IPS-20b (cell line): ENCODE data around the gene CDC45.

Source experiments
- H3K27ac ChIP-seq: one replicate; pipeline ENCODE4 v1.5.1; 2013; ENCODE audit warnings: low read length
- H3K27me3 ChIP-seq: 2 replicates; pipeline ENCODE4 v1.6.1; 2013; ENCODE audit warnings: mild to moderate bottlenecking, low read length, inconsistent platforms; ENCODE audit not compliant: insufficient read depth
- H3K36me3 ChIP-seq: 2 replicates; pipeline ENCODE4 v1.6.1; 2013; ENCODE audit warnings: low read depth, mild to moderate bottlenecking, inconsistent platforms, low read length, moderate library complexity; ENCODE audit not compliant: insufficient read depth
- H3K4me1 ChIP-seq: 2 replicates; pipeline ENCODE4 v1.6.1; 2013; ENCODE audit warnings: mild to moderate bottlenecking, control low read depth, inconsistent platforms, low read length, moderate library complexity; ENCODE audit not compliant: insufficient read depth
- H3K4me3 ChIP-seq: 2 replicates; pipeline ENCODE4 v1.5.1; 2013; ENCODE audit warnings: mild to moderate bottlenecking, low read length, inconsistent platforms
- H3K9ac ChIP-seq: 2 replicates; pipeline ENCODE4 v1.6.1; 2013; ENCODE audit warnings: low read depth, mild to moderate bottlenecking, inconsistent platforms, low read length, moderate library complexity
- H3K9me3 ChIP-seq: 2 replicates; pipeline ENCODE4 v1.6.1; 2013; ENCODE audit warnings: mild to moderate bottlenecking, low read depth, low read length, inconsistent platforms; ENCODE audit not compliant: insufficient read depth

CDC45 gene

GRCh38 chr22:19501897-19502447 lies 22.3 kb downstream of the CDC45 start:
- Histone ChIP-seq H3K4me1 (0 out of 2 replicates have a peak, but pooled peaks cover 3% of the 10 kb centered on the region), H3K9ac (no peak overlapping the region), H3K27ac (no peak overlapping the region), H3K36me3 (peaks cover 43% of the 10 kb centered on the region), H3K27me3 (no peaks in the 10 kb centered on the region), H3K4me3 (no peak overlapping the region), H3K9me3 (no peaks in the 10 kb centered on the region)

GRCh38 chr22:19503367-19503766 lies 23.6 kb downstream of the CDC45 start:
- Histone ChIP-seq H3K36me3 (peaks cover 43% of the 10 kb centered on the region), H3K27ac (no peak overlapping the region), H3K27me3 (no peaks in the 10 kb centered on the region), H3K9ac (no peak overlapping the region), H3K4me1 (0 out of 2 replicates have a peak, but pooled peaks cover 3% of the 10 kb centered on the region), H3K4me3 (no peak overlapping the region), H3K9me3 (no peaks in the 10 kb centered on the region)

- H3K4me3 ChIP-seq = no peak overlapping the region
- H3K9me3 ChIP-seq = no peaks in the 10 kb centered on the region
- no peaks in the 10 kb centered on the region for H3K27me3 ChIP-seq
- H3K27ac ChIP-seq = no peak overlapping the region
- H3K36me3 ChIP-seq = peaks cover 43% of the 10 kb centered on the region
- H3K9ac ChIP-seq = no peak overlapping the region
- H3K4me1 ChIP-seq = 0 out of 2 replicates have a peak, but pooled peaks cover 3% of the 10 kb centered on the region
Measured at GRCh38 chr22:19503869-19504268, 24.1 kb downstream of the CDC45 start.

- Histone ChIP-seq H3K9ac (no peak overlapping the region), H3K4me1 (0 out of 2 replicates have a peak, but pooled peaks cover 3% of the 10 kb centered on the region), H3K27me3 (no peaks in the 10 kb centered on the region), H3K4me3 (no peak overlapping the region), H3K27ac (no peak overlapping the region), H3K9me3 (no peaks in the 10 kb centered on the region), H3K36me3 (peaks cover 46% of the 10 kb centered on the region)
Measured at GRCh38 chr22:19504900-19505734, 25.4 kb downstream of the CDC45 start.

- no peak overlapping the region for H3K4me3 ChIP-seq
- H3K27ac ChIP-seq = no peak overlapping the region
- no peaks in the 10 kb centered on the region for H3K27me3 ChIP-seq
- 0 out of 2 replicates have a peak, but pooled peaks cover 3% of the 10 kb centered on the region for H3K4me1 ChIP-seq
- no peak overlapping the region for H3K9ac ChIP-seq
- peaks cover 49% of the 10 kb centered on the region for H3K36me3 ChIP-seq
- no peaks in the 10 kb centered on the region for H3K9me3 ChIP-seq
Measured at GRCh38 chr22:19505735-19506126, 26.0 kb downstream of the CDC45 start.

- H3K9me3 ChIP-seq = no peaks in the 10 kb centered on the region
- peaks cover 53% of the 10 kb centered on the region for H3K36me3 ChIP-seq
- no peak overlapping the region for H3K9ac ChIP-seq
- no peaks in the 10 kb centered on the region for H3K27me3 ChIP-seq
- no peak overlapping the region for H3K4me3 ChIP-seq
- 0 out of 2 replicates have a peak, but pooled peaks cover 3% of the 10 kb centered on the region for H3K4me1 ChIP-seq
- H3K27ac ChIP-seq = no peak overlapping the region
Measured at GRCh38 chr22:19506212-19506611, 26.5 kb downstream of the CDC45 start.

- Histone ChIP-seq H3K36me3 (peaks cover 57% of the 10 kb centered on the region), H3K4me1 (0 out of 2 replicates have a peak, but pooled peaks cover 3% of the 10 kb centered on the region)
Measured at GRCh38 chr22:19507534-19507861, 27.8 kb downstream of the CDC45 start.

GRCh38 chr22:19508024-19508776 lies 28.5 kb downstream of the CDC45 start:
- Histone ChIP-seq H3K4me3 (no peak overlapping the region), H3K27me3 (no peaks in the 10 kb centered on the region), H3K9me3 (no peaks in the 10 kb centered on the region), H3K27ac (no peak overlapping the region), H3K9ac (no peak overlapping the region), H3K36me3 (peaks cover 61% of the 10 kb centered on the region), H3K4me1 (0 out of 2 replicates have a peak, but pooled peaks cover 3% of the 10 kb centered on the region)

More at GRCh38 chr22:19507534-19507861, 27.8 kb downstream of the CDC45 start:
- Histone ChIP-seq H3K27ac (no peak overlapping the region), H3K27me3 (no peaks in the 10 kb centered on the region), H3K9me3 (no peaks in the 10 kb centered on the region), H3K9ac (no peak overlapping the region), H3K4me3 (no peak overlapping the region)

- no peaks in the 10 kb centered on the region for H3K4me1 ChIP-seq
- no peaks in the 10 kb centered on the region for H3K9me3 ChIP-seq
- no peak overlapping the region for H3K4me3 ChIP-seq
- no peaks in the 10 kb centered on the region for H3K27me3 ChIP-seq
- H3K36me3 ChIP-seq = peaks cover 71% of the 10 kb centered on the region
- no peak overlapping the region for H3K9ac ChIP-seq
- H3K27ac ChIP-seq = no peak overlapping the region
Measured at GRCh38 chr22:19509191-19509590, 29.5 kb downstream of the CDC45 start.

GRCh38 chr22:19509923-19510322 lies 30.2 kb downstream of the CDC45 start:
- peaks cover 78% of the 10 kb centered on the region for H3K36me3 ChIP-seq
- H3K9ac ChIP-seq = no peak overlapping the region
- no peak overlapping the region for H3K27ac ChIP-seq
- H3K4me3 ChIP-seq = no peak overlapping the region
- no peaks in the 10 kb centered on the region for H3K27me3 ChIP-seq
- no peaks in the 10 kb centered on the region for H3K4me1 ChIP-seq
- no peaks in the 10 kb centered on the region for H3K9me3 ChIP-seq

GRCh38 chr22:19510919-19511341 lies 31.2 kb downstream of the CDC45 start:
- no peak overlapping the region for H3K27ac ChIP-seq
- no peak overlapping the region for H3K9ac ChIP-seq
- no peaks in the 10 kb centered on the region for H3K9me3 ChIP-seq
- no peaks in the 10 kb centered on the region for H3K27me3 ChIP-seq
- peaks cover 78% of the 10 kb centered on the region for H3K36me3 ChIP-seq
- no peak overlapping the region for H3K4me3 ChIP-seq
- H3K4me1 ChIP-seq = no peaks in the 10 kb centered on the region
